Measurements from ENCODE around the gene ULK4. TPM values are rescaled to one million over a fixed set of nuclear protein-coding genes. Genes with fewer than 3 reads are reported as not detected.
"Not testable (repeated sequence)": the region's sequence is repeated elsewhere in the genome, so short reads cannot be mapped to it uniquely, and the experiment has no call there.

Gene ULK4
- total and polyA plus RNA-seq, 9 donors, result 2.4 to 58.7 (median 7.3) TPM

- no peak for DNase-seq
- Histone ChIP-seq H3K9me3 (no peaks in the 10 kb centered on the region), H3K27ac (no peak overlapping the region), H3K27me3 (no peaks in the 10 kb centered on the region), H3K4me3 (no peak overlapping the region), H3K4me1 (ENCODE audit: insufficient read depth) (no peaks in the 10 kb centered on the region), H3K36me3 (no peaks in the 10 kb centered on the region)
- no peak for TF ChIP-seq POLR2A (IDR thresholded peaks at IDR 0.05)
- no peak for TF ChIP-seq EP300 (IDR thresholded peaks at IDR 0.05)
- TF ChIP-seq CTCF (IDR thresholded peaks at IDR 0.05), result no peak
- intact Hi-C loops (cut with DNase I), result loop anchor here in 2 of 4 donors (10.0 kb wide), 1 partner anchor 1127 kb away; no protein-coding TSS in a partner anchor
Observed at GRCh38 chr3:41711651-41712050, 250.3 kb downstream of the ULK4 start.

- intact Hi-C loops (cut with DNase I), result loop anchor here in 2 of 4 donors (10.0 kb wide), 1 partner anchor 1126 kb away; no protein-coding TSS in a partner anchor
- Histone ChIP-seq H3K9me3 (no peaks in the 10 kb centered on the region), H3K36me3 (no peaks in the 10 kb centered on the region), H3K27ac (no peak overlapping the region), H3K4me1 (ENCODE audit: insufficient read depth) (no peaks in the 10 kb centered on the region), H3K27me3 (no peaks in the 10 kb centered on the region), H3K4me3 (no peak overlapping the region)
- WGBS, 3 donors, result 94 to 97% (median 95%) methylated on average over 8 of the region's 8 CpGs
- no peak for DNase-seq
- TF ChIP-seq CTCF (IDR thresholded peaks at IDR 0.05), result no peak
- no peak for TF ChIP-seq POLR2A (IDR thresholded peaks at IDR 0.05)
- TF ChIP-seq EP300 (IDR thresholded peaks at IDR 0.05), result no peak
Observed at GRCh38 chr3:41710646-41711388, 251.1 kb downstream of the ULK4 start.

GRCh38 chr3:41709213-41709612 is 252.7 kb downstream of the ULK4 start:
- intact Hi-C loops (cut with DNase I); H3K9me3 ChIP-seq; H3K36me3 ChIP-seq: not testable (repeated sequence)

GRCh38 chr3:41708176-41708575 is 253.7 kb downstream of the ULK4 start:
- Histone ChIP-seq H3K27ac (no peak overlapping the region), H3K4me1 (ENCODE audit: insufficient read depth) (no peaks in the 10 kb centered on the region), H3K9me3 (no peaks in the 10 kb centered on the region), H3K27me3 (no peaks in the 10 kb centered on the region), H3K36me3 (no peaks in the 10 kb centered on the region), H3K4me3 (no peak overlapping the region)
- intact Hi-C loops (cut with DNase I), result no loop called here
- 80 to 83% (median 81%) methylated on average over 2 of the region's 2 CpGs for WGBS, 3 donors
- TF ChIP-seq EP300 (IDR thresholded peaks at IDR 0.05), result no peak
- TF ChIP-seq POLR2A (IDR thresholded peaks at IDR 0.05), result no peak
- TF ChIP-seq CTCF (IDR thresholded peaks at IDR 0.05), result no peak
- no peak for DNase-seq

More at GRCh38 chr3:41709213-41709612, 252.7 kb downstream of the ULK4 start:
- not testable (repeated sequence) for H3K4me1 ChIP-seq (ENCODE audit: insufficient read depth); H3K27me3 ChIP-seq; DNase-seq; H3K27ac ChIP-seq; H3K4me3 ChIP-seq
- 91 to 98% (median 96%) methylated on average over 8 of the region's 8 CpGs for WGBS, 3 donors

- DNase-seq, result no peak
- Histone ChIP-seq H3K9me3 (no peaks in the 10 kb centered on the region), H3K27me3 (no peaks in the 10 kb centered on the region), H3K36me3 (no peaks in the 10 kb centered on the region), H3K27ac (no peak overlapping the region), H3K4me1 (ENCODE audit: insufficient read depth) (no peaks in the 10 kb centered on the region), H3K4me3 (no peak overlapping the region)
- intact Hi-C loops (cut with DNase I), result no loop called here
- TF ChIP-seq CTCF (IDR thresholded peaks at IDR 0.05) (no peak), EP300 (IDR thresholded peaks at IDR 0.05) (no peak), POLR2A (IDR thresholded peaks at IDR 0.05) (no peak)
- 93 to 97% (median 97%) methylated on average over 7 of the region's 7 CpGs for WGBS, 3 donors
Observed at GRCh38 chr3:41705893-41706292, 256.0 kb downstream of the ULK4 start.

Measured in ovary (tissue), 9 donors.